ENCODE data around the gene NRF1.
A peak's percentile ranks its signal among the peaks of the same experiment; 100 is the strongest.

NRF1 gene

DNA sequence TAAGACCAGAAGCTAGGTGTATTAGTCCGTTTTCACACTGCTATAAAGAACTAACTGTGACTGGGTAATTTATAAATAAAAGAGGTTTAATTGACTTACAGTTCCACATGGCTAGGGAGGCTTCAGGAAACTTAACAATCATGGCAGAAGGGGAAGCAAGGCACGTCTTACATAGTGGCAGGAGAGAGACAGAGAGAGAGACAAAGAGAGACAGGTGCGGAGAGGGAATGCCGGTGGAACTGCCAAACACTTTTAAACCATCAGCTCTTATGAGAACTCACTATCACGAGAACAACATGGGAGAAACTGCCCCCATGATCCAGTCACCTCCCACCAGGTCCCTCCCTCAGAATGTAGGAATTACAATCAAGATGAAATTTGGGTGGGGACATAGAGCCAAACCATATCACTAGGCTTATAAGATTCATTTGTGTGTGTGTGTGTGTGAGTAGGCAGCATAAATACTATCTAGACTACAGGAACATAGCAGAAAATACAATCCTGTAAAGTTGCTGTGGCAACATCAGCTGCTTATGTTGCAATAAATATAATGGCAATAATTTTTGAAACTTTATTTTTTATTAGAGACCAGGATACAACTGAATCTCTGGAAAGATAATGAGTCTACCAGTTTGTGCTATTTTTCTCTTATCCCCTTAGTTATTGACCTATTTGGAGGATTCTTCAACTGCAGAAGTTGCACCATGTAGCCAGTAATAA, 77.1 kb downstream of the NRF1 start:
- DNase-seq, result no peak

DNA sequence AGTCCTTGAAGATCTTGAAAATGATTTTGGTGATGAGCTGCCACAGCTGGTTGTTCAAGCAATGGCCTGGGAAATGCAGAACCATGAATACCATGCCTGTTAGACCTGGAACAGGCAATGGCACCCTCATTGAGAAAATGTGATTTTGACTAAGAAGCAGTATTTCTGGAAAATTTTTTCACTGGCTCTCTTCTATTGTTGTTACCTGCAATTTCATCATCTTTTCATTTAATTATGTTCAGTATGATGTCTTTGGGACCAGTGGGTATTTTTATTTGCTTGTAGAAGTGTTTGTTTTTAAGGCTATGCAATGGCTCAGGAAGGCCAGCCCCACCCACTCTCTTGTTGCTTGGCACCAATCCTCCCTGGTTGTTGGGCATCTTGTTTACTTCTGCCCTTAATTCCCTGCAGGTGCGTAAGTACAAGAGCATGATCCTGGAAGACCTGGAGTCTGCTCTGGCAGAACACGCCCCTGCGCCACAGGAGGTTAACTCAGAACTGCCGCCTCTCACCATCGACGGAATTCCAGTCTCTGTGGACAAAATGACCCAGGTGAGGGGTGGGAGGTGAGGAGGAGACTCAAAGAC, 78.6 kb downstream of the NRF1 start:
- DNase-seq, result peak; percentile 80

DNA sequence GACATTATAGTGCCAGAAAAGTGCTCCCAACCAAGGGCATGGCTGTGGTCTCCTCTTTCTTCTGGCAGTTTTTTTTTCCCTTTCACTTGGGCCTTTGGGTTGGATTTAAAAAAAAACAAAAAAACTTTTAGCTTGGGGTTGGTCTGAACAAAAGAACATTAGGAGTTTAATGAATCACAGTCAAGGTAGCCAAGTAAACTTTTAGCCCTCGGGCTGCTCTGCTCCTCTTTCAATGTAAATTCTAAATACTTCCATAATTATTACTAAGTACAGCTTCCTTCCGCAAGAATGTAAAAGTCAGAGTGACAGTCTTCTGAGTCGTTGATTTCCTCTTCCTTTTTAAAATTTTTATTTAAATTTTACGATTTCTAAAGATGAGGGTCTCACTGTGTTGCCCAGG, 79.2 kb downstream of the NRF1 start:
- no peak for DNase-seq

DNA sequence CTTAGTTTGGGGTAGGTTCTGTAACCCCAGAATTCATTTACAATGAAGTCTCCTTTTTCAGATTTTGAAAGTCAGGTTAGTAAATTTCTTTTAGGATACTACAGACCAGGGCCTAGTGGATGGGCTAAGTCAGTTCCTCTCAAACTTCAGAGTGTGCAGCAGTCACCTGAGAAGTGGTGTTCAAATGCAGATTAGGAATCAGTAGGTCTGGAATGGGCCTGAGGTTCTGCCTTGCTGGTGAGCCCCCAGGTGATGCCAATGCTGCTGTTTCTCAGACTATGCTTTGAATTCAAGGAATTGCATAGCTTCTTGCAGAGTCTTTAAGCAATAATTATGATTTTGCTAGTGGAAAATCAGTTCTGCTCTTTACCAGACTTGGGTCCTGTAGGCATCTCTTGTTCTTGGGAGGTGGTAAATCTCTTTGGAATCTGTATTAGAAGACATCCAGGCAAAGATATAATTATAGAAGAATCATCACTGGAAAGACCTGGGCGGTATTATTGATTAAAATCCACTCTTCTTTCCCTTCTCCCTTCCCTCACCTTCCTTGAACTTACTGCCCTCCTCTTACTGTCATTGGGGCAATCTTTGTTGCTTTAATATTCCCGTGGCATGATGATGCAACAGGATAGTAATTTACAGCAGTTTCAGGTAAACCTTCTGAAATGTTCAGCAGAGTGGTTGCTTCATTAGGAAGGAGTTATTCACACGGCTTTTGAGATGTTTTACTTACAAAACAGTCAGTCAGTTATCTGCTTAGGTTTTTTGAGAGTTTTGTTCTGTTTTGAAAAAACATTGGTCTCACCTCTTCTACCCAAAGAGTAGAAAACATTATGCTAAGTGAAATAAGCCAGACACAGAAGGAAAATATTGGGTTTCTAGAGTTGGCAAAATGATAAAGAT, 87.2 kb downstream of the NRF1 start:
- no peak for DNase-seq

DNA sequence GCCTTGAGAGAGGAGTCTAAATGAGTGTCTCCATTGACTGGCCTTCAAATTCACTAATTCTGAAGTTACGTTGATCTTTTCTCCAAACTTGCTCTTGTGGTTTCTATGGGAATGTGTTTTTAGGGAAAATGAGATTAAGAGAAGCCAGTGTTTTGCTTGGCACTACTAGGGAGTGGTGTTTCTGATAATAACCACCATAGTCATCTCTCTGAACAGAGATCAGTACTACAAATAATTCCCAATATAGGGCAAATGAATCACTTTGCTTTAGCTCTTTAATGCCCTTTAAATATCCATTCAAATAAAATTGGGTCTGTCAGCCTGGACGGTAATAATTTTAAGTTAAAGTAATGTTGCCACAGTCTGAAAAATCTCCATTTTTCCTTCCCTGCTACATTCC, 90.8 kb downstream of the NRF1 start:
- no peak for DNase-seq

DNA sequence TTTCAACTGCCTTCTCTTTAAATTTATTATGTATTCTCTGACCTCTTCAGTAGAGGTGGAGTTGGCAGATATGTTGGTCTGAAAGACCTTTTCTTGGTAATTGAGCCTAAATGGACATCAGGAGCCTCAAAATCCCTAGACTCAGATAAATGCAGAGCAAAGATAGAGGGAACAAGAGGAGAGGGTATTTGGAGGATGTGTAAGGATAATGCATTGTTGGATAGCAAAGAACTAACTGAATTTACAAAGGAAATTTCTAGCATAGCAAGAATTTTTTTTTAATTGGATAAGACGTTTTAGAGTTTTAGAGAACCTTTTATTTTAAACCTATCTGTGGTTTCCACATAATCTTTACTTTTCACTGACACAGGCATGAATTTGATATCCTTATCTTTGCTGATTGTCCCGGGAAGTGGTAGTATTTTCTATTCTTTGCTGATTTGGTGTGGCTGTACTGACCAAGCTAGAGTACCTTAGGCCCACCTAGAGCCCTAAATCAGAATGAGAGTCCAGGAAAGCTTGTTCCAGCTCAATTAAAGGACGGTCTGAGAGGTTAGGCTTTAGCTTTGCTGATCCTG, 91.3 kb downstream of the NRF1 start:
- DNase-seq, result no peak

DNA sequence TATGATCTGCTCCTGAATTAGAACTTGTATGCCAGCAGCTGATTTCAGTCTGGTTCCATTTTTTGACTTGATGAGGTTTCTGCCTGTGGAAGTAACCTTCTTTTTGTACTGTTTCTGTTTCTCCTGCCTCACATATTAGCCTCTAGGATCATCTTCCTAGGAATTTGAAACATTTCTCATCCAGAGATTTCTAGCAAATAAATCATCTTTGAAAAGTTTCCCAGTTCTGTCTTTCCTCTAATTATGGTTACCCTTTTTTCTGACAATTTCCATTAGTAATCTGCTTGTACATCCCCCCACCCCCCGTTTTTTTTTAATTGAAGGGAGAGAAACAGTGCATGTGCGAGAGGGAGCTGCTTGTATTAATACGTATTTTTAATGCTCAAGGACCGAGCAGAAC, 92.2 kb downstream of the NRF1 start:
- no peak for DNase-seq

- DNase-seq, result no peak
These were observed 96.5 kb downstream of the NRF1 start for GRCh38 chr7:129707910-129708499.

DNA sequence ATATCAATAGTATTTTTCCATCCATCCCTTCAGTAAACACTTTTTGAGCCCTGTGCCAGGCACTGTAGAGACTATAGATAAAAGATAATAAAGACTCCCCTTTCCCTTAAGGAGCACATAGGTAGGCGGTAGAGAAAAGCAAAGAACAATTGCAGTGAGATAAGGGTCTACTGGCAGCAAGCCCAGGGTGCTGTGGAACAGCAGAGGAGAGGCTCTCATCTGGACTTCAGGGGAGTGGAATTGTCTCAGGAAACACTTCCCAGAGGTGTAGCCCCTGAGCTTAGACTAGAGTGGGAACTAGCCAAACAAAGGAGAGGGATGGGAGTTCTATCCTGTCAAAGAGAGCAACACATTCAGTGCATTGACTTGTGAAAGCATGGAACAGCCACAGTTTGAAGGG, 102.0 kb downstream of the NRF1 start:
- no peak for DNase-seq

GRCh38 chr7:129714514-129715063, 103.1 kb downstream of the NRF1 start:
- DNase-seq, result no peak

DNA sequence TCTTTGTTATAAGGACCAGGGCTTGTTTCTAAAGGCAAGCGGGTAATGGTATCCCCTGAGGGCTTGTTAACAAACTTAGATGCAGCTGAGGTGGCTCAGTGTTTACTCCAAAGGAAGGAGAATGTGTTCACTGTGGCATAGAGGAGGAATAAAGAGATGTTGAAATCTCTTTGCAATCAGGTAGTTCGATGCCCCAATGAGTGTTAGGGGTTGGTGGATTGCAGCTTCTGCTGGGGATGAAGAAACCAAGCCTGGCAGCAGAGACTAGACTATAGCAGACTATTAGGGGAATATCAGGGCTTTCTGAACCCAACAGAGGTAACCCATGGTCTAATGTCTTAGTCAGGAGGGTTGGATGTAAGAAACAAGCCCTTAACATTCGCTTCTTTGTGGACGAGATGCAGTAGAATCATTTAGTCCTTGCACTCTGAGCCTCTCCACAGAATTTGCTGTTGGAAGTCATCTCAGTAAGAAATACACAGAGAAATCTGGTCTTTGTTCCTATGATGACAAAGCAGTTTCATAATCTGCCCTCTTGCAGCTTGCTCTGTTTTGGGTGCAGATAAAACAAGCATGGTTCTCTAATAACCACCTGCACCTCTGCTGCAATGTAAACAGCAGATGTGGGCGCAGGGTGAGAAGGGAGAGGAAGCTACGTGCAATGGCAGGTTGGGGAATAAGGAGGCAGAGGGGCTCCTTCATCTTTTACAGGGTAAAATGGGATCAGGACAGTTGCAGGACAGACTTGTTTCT, 108.6 kb downstream of the NRF1 start:
- DNase-seq, result peak; percentile 24

DNA sequence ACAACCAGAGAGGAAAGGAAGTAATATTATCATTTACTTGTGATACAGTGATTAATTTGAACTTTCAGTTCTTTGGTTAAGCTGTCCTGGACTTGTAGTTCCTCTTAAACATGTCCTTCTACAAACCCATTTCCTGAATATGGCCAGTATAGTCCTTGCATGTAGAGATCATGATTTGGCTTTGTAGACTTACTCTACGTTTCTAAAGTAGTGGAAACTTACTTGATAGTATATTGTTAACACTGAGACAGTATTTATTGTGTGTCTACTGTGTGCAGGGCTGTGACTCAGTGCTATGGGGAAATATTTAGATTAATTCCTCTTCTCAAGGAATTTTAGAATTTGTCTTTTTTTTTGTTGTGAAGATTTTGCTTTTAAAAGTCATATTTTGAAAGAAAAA, 109.5 kb downstream of the NRF1 start:
- no peak for DNase-seq

DNA sequence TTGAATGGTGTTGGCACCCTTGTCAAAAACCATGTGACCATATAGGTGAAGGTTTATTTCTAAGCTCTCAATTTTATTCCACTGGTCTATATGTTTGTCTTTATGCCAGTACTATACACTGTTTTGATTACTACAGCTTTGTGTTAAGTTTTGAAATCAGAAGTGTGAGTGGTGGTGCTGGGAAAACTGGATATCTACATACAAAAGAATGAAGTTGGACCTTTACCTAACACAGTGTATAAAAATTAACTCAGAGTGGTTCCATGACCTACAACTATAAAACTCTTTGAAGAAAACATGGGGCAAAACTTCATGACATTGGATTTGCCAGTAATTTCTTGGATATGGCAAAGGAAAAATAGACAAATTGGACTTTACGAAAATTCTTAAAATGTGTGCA, 112.2 kb downstream of the NRF1 start:
- DNase-seq, result no peak

DNA sequence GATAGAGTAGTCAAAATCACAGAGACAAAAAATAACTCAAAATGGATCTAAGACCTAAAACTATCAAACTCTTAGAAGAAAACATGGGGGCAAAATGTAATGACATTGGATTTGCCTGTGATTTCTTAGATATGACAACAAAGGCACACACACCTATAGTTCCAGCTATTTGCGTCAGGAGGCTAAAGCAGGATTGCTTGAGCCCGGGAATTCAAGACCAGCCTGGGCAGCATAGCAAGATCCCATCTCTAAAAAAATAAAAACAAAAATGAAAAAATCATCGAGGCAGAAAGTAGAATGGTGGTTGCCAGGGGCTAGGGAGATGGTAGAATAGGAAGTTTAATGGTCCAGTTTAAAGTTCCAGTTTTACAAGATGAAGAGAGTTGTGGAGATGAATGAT, 113.3 kb downstream of the NRF1 start:
- DNase-seq, result no peak

DNA sequence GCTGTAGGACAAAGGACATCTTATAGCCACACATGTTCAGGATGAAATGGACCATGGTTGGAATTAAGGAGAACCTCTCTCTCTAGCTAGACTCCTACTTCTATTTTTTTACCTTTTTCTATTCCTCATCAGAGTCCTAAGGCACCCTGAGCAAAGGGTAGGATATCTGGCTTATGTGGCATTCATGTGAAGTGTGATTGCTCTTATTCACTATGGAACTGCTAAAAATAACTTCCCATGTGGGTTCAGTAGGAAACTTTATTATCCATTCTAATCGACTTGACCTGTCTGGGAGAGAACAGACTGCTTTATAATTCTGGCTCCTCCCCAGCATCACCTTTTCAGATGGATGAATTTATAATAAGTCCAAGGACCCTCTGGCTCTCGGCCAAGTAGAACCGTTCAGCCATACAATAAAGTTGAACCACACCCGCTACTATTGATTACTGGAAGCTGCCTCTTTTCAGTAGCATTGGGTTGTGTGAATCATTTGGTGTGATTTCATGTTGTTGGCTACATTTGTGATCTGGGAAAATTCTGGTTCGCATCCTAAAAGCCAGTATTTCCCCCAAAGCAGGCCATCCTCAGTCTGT, 117.5 kb downstream of the NRF1 start:
- no peak for DNase-seq

DNA sequence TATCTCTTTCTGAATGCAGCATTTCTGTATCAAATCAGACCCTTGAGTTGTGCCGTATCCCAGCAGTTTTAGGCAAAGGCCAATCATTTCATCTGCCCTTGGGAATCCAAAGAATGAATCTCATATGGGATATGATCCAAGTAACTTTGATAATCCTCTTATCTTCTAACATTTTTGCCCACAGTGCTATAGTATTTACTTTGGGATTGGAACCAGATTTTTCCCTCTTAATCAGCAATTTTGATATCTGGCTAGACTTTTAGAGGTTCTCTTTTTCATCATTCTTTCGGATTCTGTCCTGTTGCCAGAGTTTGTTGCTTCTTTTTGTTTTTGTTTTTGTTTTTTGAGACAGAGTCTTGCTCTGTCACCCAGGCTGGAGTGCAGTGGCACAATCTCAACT, 118.0 kb downstream of the NRF1 start:
- no peak for DNase-seq

DNA sequence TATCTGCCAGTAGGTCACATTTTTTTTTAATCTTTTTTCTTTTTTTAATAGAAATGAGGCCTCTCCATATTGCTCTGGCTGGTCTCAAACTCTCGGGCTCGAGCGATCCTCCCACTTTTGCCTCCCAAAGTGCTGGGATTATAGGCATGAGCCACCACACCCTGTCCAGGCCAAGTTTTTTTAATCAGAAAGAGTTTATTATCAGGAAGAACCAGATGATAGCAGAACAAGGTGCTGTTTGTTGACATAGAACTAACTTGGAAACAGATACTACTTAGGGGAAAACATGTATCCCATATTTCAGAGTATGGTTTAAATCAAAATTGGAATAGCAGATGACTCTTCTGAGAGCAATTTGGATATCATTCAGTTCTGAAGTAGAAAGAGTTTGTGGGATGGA, 118.6 kb downstream of the NRF1 start:
- DNase-seq, result no peak

- no peak for DNase-seq
These were observed 122.9 kb downstream of the NRF1 start for GRCh38 chr7:129734400-129734799.

DNA sequence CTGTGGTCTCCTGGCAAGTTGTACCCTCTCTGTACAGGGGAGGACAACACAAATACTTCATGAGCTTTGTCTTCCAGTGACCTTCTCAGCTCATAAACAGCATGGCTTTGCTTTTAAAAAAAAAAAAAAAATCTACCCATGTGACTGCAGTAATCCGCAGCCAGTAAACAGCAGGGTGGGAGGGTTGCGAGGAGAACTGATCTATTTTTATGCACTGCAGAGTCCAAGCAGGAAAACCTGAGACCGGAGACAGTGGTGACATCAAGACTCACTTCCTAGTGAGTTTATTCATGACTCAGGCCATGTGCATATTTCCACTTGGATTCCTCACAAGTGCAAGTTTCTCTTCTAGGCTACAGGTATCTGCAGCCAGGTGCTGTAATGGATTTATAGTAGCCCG, 127.9 kb downstream of the NRF1 start:
- peak; percentile 13 for DNase-seq

- DNase-seq, result no peak
These were observed 129.3 kb downstream of the NRF1 start for GRCh38 chr7:129740574-129741410.

- peak; percentile 93 for DNase-seq
These were observed 130.3 kb downstream of the NRF1 start for GRCh38 chr7:129741743-129742213.

All from NCI-H2107 (cell line).